CD4-positive, CD25-positive, alpha-beta regulatory T cell (primary cell): Measurements from ENCODE around the gene SLC2A6. TPM values are rescaled to one million over a fixed set of nuclear protein-coding genes. Genes with fewer than 3 reads are reported as not detected.

ENCODE experiments used
- ATAC-seq, 2 donors: fragments of 150-1000 bp; cut with Tn5 transposase; one replicate each; pipeline ENCODE4 v1.10.0; 2021; ENCODE audit warnings: low read depth in 2 of 2, moderate number of reproducible peaks in 2 of 2, moderate library complexity in 1 of 2
- DNase-seq, 3 donors: peaks; one replicate each; pipeline versions ENCODE4 v3.0.0 to v3.0.0-alpha.2; 2012 to 2022; ENCODE audit warnings: mixed read lengths in 1 of 3
- H3K27ac ChIP-seq: one replicate; pipeline ENCODE4 v1.7.0; 2013; ENCODE audit warnings: mild to moderate bottlenecking, low read length; ENCODE audit not compliant: insufficient read depth, poor library complexity, severe bottlenecking
- H3K27me3 ChIP-seq: one replicate; pipeline ENCODE4 v1.7.0; 2013; ENCODE audit warnings: low read length; ENCODE audit not compliant: control insufficient read depth, insufficient read depth
- H3K36me3 ChIP-seq: one replicate; pipeline ENCODE4 v1.7.0; 2013; ENCODE audit warnings: mild to moderate bottlenecking, low read length, moderate library complexity; ENCODE audit not compliant: control insufficient read depth, insufficient read depth
- H3K4me1 ChIP-seq: 2 replicates; pipeline ENCODE4 v1.7.0; 2013; ENCODE audit warnings: mild to moderate bottlenecking, low read length; ENCODE audit not compliant: insufficient read depth, control insufficient read depth, poor library complexity, severe bottlenecking
- H3K4me3 ChIP-seq: one replicate; pipeline ENCODE4 v1.7.0; 2013; ENCODE audit warnings: low read depth, mild to moderate bottlenecking, low read length, moderate library complexity
- H3K9me3 ChIP-seq, 2 experiments: 1 replicate in 1 of 2; 2 replicates in 1 of 2; pipeline ENCODE4 v1.7.0; 2013; ENCODE audit warnings: low read length in 2 of 2, mild to moderate bottlenecking in 1 of 2, moderate library complexity in 1 of 2; ENCODE audit not compliant: control insufficient read depth in 2 of 2
- H3K27ac Mint-ChIP-seq, 3 donors: one replicate each; pipeline ENCODE4 v1.8.0; 2020 to 2022; ENCODE audit warnings: mild to moderate bottlenecking in 3 of 3, mixed read lengths in 3 of 3, moderate library complexity in 2 of 3
- H3K27me3 Mint-ChIP-seq: one replicate; pipeline ENCODE4 v1.8.0; 2022; ENCODE audit warnings: mild to moderate bottlenecking, mixed read lengths
- H3K36me3 Mint-ChIP-seq: one replicate; pipeline ENCODE4 v1.8.0; 2020; ENCODE audit warnings: mixed read lengths
- H3K4me1 Mint-ChIP-seq, 4 donors: one replicate each; pipeline ENCODE4 v1.8.0; 2020 to 2022; ENCODE audit warnings: mixed read lengths in 4 of 4, mild to moderate bottlenecking in 1 of 4
- H3K4me3 Mint-ChIP-seq, 4 donors: one replicate each; pipeline ENCODE4 v1.8.0; 2020 to 2022; ENCODE audit warnings: mild to moderate bottlenecking in 4 of 4, mixed read lengths in 4 of 4, moderate library complexity in 3 of 4
- H3K9me3 Mint-ChIP-seq, 7 donors: one replicate each; pipeline ENCODE4 v1.8.0; 2020 to 2022; ENCODE audit warnings: mixed read lengths in 7 of 7, mild to moderate bottlenecking in 3 of 7, moderate library complexity in 2 of 7
- polyA plus RNA-seq, 4 donors: library from polyadenylated mRNA; unstranded; fragments of 300-500 nt; fragmentation: Illumina TruSeq; gene quantifications; one replicate each; pipeline ENCODE4 v1.2.3, GENCODE V29; 2021
- total RNA-seq: library from RNA; stranded (reverse); gene quantifications from one replicate; pipeline ENCODE4 v1.2.3, GENCODE V29; 2022

The SLC2A6 gene
- total and polyA plus RNA-seq, 5 donors from 2014 or later = 0.63 to 2.2 (median 1.8) TPM

- Mint-ChIP-seq H3K9me3 (no peaks in the 10 kb centered on the region), H3K27me3 (no peaks in the 10 kb centered on the region), H3K4me3 (no peak overlapping the region), H3K4me1 (no peaks in the 10 kb centered on the region), H3K36me3 (no peaks in the 10 kb centered on the region), H3K27ac (no peak overlapping the region)
- Histone ChIP-seq H3K4me1 (no peaks in the 10 kb centered on the region), H3K4me3 (no peak overlapping the region), H3K27me3 (no peaks in the 10 kb centered on the region), H3K9me3 (no peaks in the 10 kb centered on the region), H3K27ac (no peak overlapping the region), H3K36me3 (no peaks in the 10 kb centered on the region)
- ATAC-seq (no peak), DNase-seq (no peak)
These were observed 39.3 kb upstream of the SLC2A6 start for GRCh38 chr9:133518200-133518599.

GRCh38 chr9:133517711-133518110 lies 38.8 kb upstream of the SLC2A6 start:
- no peak overlapping the region for H3K27ac ChIP-seq
- H3K9me3 ChIP-seq = no peaks in the 10 kb centered on the region
- H3K36me3 ChIP-seq = no peaks in the 10 kb centered on the region
- Mint-ChIP-seq H3K27me3 (no peaks in the 10 kb centered on the region), H3K4me1 (no peaks in the 10 kb centered on the region), H3K36me3 (no peaks in the 10 kb centered on the region), H3K27ac (no peak overlapping the region), H3K4me3 (no peak overlapping the region), H3K9me3 (no peaks in the 10 kb centered on the region)
- DNase-seq (no peak), ATAC-seq (no peak)
- no peaks in the 10 kb centered on the region for H3K4me1 ChIP-seq
- no peaks in the 10 kb centered on the region for H3K27me3 ChIP-seq
- no peak overlapping the region for H3K4me3 ChIP-seq

- H3K36me3 Mint-ChIP-seq = no peaks in the 10 kb centered on the region
- no peaks in the 10 kb centered on the region for H3K9me3 ChIP-seq
- H3K4me1 ChIP-seq = no peaks in the 10 kb centered on the region
- no peaks in the 10 kb centered on the region for H3K27me3 ChIP-seq
- H3K4me3 Mint-ChIP-seq = no peak overlapping the region
- no peak for DNase-seq
- H3K36me3 ChIP-seq = no peaks in the 10 kb centered on the region
- H3K4me3 ChIP-seq = no peak overlapping the region
- H3K27ac Mint-ChIP-seq = no peak overlapping the region
- H3K27me3 Mint-ChIP-seq = no peaks in the 10 kb centered on the region
- no peaks in the 10 kb centered on the region for H3K9me3 Mint-ChIP-seq
- ATAC-seq = no peak
- no peaks in the 10 kb centered on the region for H3K4me1 Mint-ChIP-seq
- no peak overlapping the region for H3K27ac ChIP-seq
These were observed 38.1 kb upstream of the SLC2A6 start for GRCh38 chr9:133516961-133517350.

GRCh38 chr9:133516256-133516960 lies 37.5 kb upstream of the SLC2A6 start:
- Histone ChIP-seq H3K4me3 (no peak overlapping the region), H3K36me3 (no peaks in the 10 kb centered on the region), H3K27me3 (no peaks in the 10 kb centered on the region), H3K4me1 (no peaks in the 10 kb centered on the region), H3K9me3 (no peaks in the 10 kb centered on the region), H3K27ac (no peak overlapping the region)
- H3K27me3 Mint-ChIP-seq = no peaks in the 10 kb centered on the region
- H3K4me1 Mint-ChIP-seq = no peaks in the 10 kb centered on the region
- H3K36me3 Mint-ChIP-seq = no peaks in the 10 kb centered on the region
- no peak overlapping the region for H3K27ac Mint-ChIP-seq
- no peaks in the 10 kb centered on the region for H3K9me3 Mint-ChIP-seq
- DNase-seq (no peak), ATAC-seq (no peak)
- H3K4me3 Mint-ChIP-seq = no peak overlapping the region

GRCh38 chr9:133515615-133516255 lies 36.8 kb upstream of the SLC2A6 start:
- H3K36me3 ChIP-seq = no peaks in the 10 kb centered on the region
- H3K4me3 ChIP-seq = no peak overlapping the region
- H3K9me3 Mint-ChIP-seq = no peaks in the 10 kb centered on the region
- H3K27me3 Mint-ChIP-seq = no peaks in the 10 kb centered on the region
- H3K4me1 ChIP-seq = no peaks in the 10 kb centered on the region
- DNase-seq = no peak
- H3K4me1 Mint-ChIP-seq = peaks cover 0 to under 1% (median 0%) of the 10 kb centered on the region in 4 donors
- H3K27ac Mint-ChIP-seq = no peak overlapping the region
- no peak overlapping the region for H3K27ac ChIP-seq
- H3K9me3 ChIP-seq = no peaks in the 10 kb centered on the region
- H3K4me3 Mint-ChIP-seq = no peak overlapping the region
- no peak for ATAC-seq
- H3K27me3 ChIP-seq = no peaks in the 10 kb centered on the region
- H3K36me3 Mint-ChIP-seq = no peaks in the 10 kb centered on the region

- Mint-ChIP-seq H3K27ac (no peak overlapping the region), H3K36me3 (no peaks in the 10 kb centered on the region), H3K27me3 (no peaks in the 10 kb centered on the region), H3K9me3 (no peaks in the 10 kb centered on the region), H3K4me1 (peaks cover 0 to 4% (median 0%) of the 10 kb centered on the region in 4 donors), H3K4me3 (no peak overlapping the region)
- Histone ChIP-seq H3K27ac (no peak overlapping the region), H3K9me3 (no peaks in the 10 kb centered on the region), H3K27me3 (no peaks in the 10 kb centered on the region), H3K4me1 (no peaks in the 10 kb centered on the region), H3K36me3 (no peaks in the 10 kb centered on the region), H3K4me3 (no peak overlapping the region)
- DNase-seq (no peak), ATAC-seq (no peak)
These were observed 36.3 kb upstream of the SLC2A6 start for GRCh38 chr9:133515240-133515610.

GRCh38 chr9:133514460-133515239 lies 35.8 kb upstream of the SLC2A6 start:
- Mint-ChIP-seq H3K36me3 (no peaks in the 10 kb centered on the region), H3K27me3 (no peaks in the 10 kb centered on the region), H3K9me3 (no peaks in the 10 kb centered on the region), H3K27ac (no peak overlapping the region), H3K4me3 (no peak overlapping the region), H3K4me1 (peaks cover 0 to 9% (median under 1%) of the 10 kb centered on the region in 4 donors)
- H3K27me3 ChIP-seq = no peaks in the 10 kb centered on the region
- DNase-seq (no peak), ATAC-seq (no peak)
- H3K36me3 ChIP-seq = no peaks in the 10 kb centered on the region
- H3K4me3 ChIP-seq = no peak overlapping the region
- peaks cover 2% of the 10 kb centered on the region for H3K4me1 ChIP-seq
- no peaks in the 10 kb centered on the region for H3K9me3 ChIP-seq
- H3K27ac ChIP-seq = no peak overlapping the region
